ENCODE data around the gene ADAMTSL5. TPM values are rescaled to one million over a fixed set of nuclear protein-coding genes. Genes with fewer than 3 reads are reported as not detected.
A peak's percentile ranks its signal among the peaks of the same experiment; 100 is the strongest.

ADAMTSL5 gene
- total RNA-seq, 1 donor from 2014 or later: not detected

- no peak for ATAC-seq (ENCODE audit: low read depth)
- intact Hi-C loops (cut with micrococcal nuclease): loop anchor here (1.0 kb wide), 3 partner anchors 10 to 51 kb away; partner anchors contain the start of genes C19orf25 and RPS15
- Mint-ChIP-seq H3K4me1 (peaks cover 12% of the 10 kb centered on the region), H3K4me3 (peak overlapping the region; percentile 50), H3K27me3 (peaks cover 5% of the 10 kb centered on the region), H3K9me3 (no peaks in the 10 kb centered on the region), H3K36me3 (ENCODE audit: low read depth) (no peaks in the 10 kb centered on the region), H3K27ac (no peak overlapping the region)
- ChIA-PET CTCF (no interaction called here), POLR2A (interaction anchor here (1.9 kb wide), 1 partner anchor 16 kb away, joined by 5 read pairs; no protein-coding TSS in a partner anchor)
- TF ChIP-seq, protein P1, sequence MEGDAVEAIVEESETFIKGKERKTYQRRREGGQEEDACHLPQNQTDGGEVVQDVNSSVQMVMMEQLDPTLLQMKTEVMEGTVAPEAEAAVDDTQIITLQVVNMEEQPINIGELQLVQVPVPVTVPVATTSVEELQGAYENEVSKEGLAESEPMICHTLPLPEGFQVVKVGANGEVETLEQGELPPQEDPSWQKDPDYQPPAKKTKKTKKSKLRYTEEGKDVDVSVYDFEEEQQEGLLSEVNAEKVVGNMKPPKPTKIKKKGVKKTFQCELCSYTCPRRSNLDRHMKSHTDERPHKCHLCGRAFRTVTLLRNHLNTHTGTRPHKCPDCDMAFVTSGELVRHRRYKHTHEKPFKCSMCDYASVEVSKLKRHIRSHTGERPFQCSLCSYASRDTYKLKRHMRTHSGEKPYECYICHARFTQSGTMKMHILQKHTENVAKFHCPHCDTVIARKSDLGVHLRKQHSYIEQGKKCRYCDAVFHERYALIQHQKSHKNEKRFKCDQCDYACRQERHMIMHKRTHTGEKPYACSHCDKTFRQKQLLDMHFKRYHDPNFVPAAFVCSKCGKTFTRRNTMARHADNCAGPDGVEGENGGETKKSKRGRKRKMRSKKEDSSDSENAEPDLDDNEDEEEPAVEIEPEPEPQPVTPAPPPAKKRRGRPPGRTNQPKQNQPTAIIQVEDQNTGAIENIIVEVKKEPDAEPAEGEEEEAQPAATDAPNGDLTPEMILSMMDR (IDR thresholded peaks at IDR 0.05): no peak
- DNase-seq: no peak
Observed at GRCh38 chr19:1489463-1490310, 23.1 kb downstream of the ADAMTSL5 start.

- ChIA-PET POLR2A (no interaction called here), CTCF (no interaction called here)
- no peak overlapping the region for H3K4me3 Mint-ChIP-seq
- TF ChIP-seq, protein P1 (IDR thresholded peaks at IDR 0.05): no peak
- peaks cover 5% of the 10 kb centered on the region for H3K27me3 Mint-ChIP-seq
- ATAC-seq (ENCODE audit: low read depth) (no peak), DNase-seq (no peak)
- H3K27ac Mint-ChIP-seq: no peak overlapping the region
- no peaks in the 10 kb centered on the region for H3K9me3 Mint-ChIP-seq
- peaks cover 12% of the 10 kb centered on the region for H3K4me1 Mint-ChIP-seq
- H3K36me3 Mint-ChIP-seq (ENCODE audit: low read depth): no peaks in the 10 kb centered on the region
- intact Hi-C loops (cut with micrococcal nuclease): no loop called here
Observed at GRCh38 chr19:1488282-1488601, 24.6 kb downstream of the ADAMTSL5 start.

GRCh38 chr19:1487576-1488281 lies 25.1 kb downstream of the ADAMTSL5 start:
- Mint-ChIP-seq H3K9me3 (no peaks in the 10 kb centered on the region), H3K27ac (no peak overlapping the region), H3K36me3 (ENCODE audit: low read depth) (no peaks in the 10 kb centered on the region), H3K27me3 (peaks cover 5% of the 10 kb centered on the region), H3K4me1 (peaks cover 12% of the 10 kb centered on the region), H3K4me3 (no peak overlapping the region)
- intact Hi-C loops (cut with micrococcal nuclease): no loop called here
- TF ChIP-seq, protein P1 (IDR thresholded peaks at IDR 0.05): no peak
- POLR2A ChIA-PET: no interaction called here
- CTCF ChIA-PET: no interaction called here
- ATAC-seq (ENCODE audit: low read depth) (no peak), DNase-seq (no peak)

GRCh38 chr19:1486720-1487575 lies 25.9 kb downstream of the ADAMTSL5 start:
- TF ChIP-seq, protein P1 (IDR thresholded peaks at IDR 0.05): no peak
- intact Hi-C loops (cut with micrococcal nuclease): no loop called here
- Mint-ChIP-seq H3K27me3 (peaks cover 5% of the 10 kb centered on the region), H3K4me3 (no peak overlapping the region), H3K27ac (no peak overlapping the region), H3K4me1 (peaks cover 11% of the 10 kb centered on the region), H3K9me3 (no peaks in the 10 kb centered on the region), H3K36me3 (ENCODE audit: low read depth) (no peaks in the 10 kb centered on the region)
- ATAC-seq (ENCODE audit: low read depth): no peak
- CTCF ChIA-PET: no interaction called here
- POLR2A ChIA-PET: no interaction called here
- no peak for DNase-seq

All from activated B cell treated with CpG ODN at 0.5 μM for 24 hours (primary cell).